BLaER1 treated with 17β-estradiol and CSF1 and Interleukin-3, amounts not matched to agents 10 nM and 100 nM (cell line): ENCODE measurements around the gene OTUB2.

ENCODE experiments used
- H3K27ac ChIP-seq, 11 experiments: shearing (Covaris generic); formaldehyde crosslinking; 2 replicates each; pipeline ENCODE4 v1.8.1; 2022
- H3K27me3 ChIP-seq, 11 experiments: shearing (Covaris generic); formaldehyde crosslinking; 2 replicates each; pipeline ENCODE4 v1.8.1; 2022
- H3K36me3 ChIP-seq, 11 experiments: shearing (Covaris generic); formaldehyde crosslinking; 2 replicates each; pipeline ENCODE4 v1.8.1; 2022
- H3K4me1 ChIP-seq, 10 experiments: shearing (Covaris generic); formaldehyde crosslinking; 2 replicates each; pipeline ENCODE4 v1.8.1; 2022
- H3K4me2 ChIP-seq, 11 experiments: shearing (Covaris generic); formaldehyde crosslinking; 2 replicates each; pipeline ENCODE4 v1.8.1; 2022
- H3K4me3 ChIP-seq, 10 experiments: shearing (Covaris generic); formaldehyde crosslinking; 2 replicates each; pipeline ENCODE4 v1.8.1; 2022
- H3K9ac ChIP-seq, 11 experiments: shearing (Covaris generic); formaldehyde crosslinking; 2 replicates each; pipeline ENCODE4 v1.8.1; 2022
- H3K9me3 ChIP-seq, 11 experiments: shearing (Covaris generic); formaldehyde crosslinking; replicated peaks in 1 of 11; 2 replicates each; pipeline ENCODE4 v1.8.1; 2022
- H4K20me1 ChIP-seq, 11 experiments: shearing (Covaris generic); formaldehyde crosslinking; 2 replicates each; pipeline ENCODE4 v1.8.1; 2022
- Cebpa-rat ChIP-seq, 11 experiments: shearing (Covaris generic); IDR thresholded peaks; 2 replicates each; pipeline ENCODE4 v1.8.1; 2022

Gene OTUB2

DNA sequence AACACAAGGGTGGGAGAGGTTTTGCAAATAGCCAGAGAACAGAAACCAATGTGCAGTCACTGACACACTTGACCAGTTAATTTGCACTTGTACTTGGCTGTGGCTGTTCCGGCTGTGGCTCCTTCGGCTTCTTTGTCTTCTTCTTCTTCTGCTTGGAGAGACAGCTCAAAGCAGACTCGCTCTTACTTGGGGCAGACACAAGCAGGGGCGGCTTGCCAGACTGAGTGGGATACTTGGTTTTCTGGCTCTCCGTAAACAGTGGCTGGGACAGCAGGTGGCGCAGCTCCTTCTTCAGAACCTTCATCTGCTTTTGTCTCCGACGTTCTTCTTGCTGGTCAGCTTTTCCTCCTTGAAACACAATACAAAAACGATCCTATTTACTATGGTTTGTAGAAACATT is 25.0 kb downstream of the OTUB2 start:
- Histone ChIP-seq H3K9ac (no peak overlapping the region), H3K27me3 (no peaks in the 10 kb centered on the region), H3K4me3 (no peak overlapping the region), H3K27ac (no peak overlapping the region), H3K4me2 (no peak overlapping the region), H3K4me1 (peaks cover 0 to 21% (median 7%) of the 10 kb centered on the region in 10 experiments; a peak in 17 of 20 replicates), H4K20me1 (peaks cover 19 to 91% (median 51%) of the 10 kb centered on the region in 11 experiments; a peak in 20 of 22 replicates), H3K36me3 (peaks cover 98 to 100% (median 100%) of the 10 kb centered on the region in 11 experiments), H3K9me3 (no peaks in the 10 kb centered on the region)
- TF ChIP-seq Cebpa-rat (IDR thresholded peaks at IDR 0.05): no peak

DNA sequence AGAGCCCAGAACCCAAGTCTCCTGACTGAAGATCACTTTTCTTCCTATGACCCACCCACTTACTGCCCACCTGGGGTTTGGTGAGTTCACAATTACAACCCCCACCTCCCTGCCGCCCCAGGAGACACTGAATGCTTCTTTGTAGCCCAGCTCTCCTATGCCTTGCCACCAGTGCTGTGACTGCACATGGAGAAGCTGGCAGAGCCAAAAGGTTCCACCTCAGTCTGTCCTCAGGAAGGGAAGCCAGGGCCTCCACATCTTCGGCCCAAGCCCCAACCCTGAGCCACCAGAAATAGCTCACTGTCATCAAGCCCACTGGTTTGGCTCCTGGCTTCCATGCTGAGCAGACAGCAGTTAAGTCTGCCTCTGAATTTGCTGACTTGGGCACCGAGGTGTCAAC is 25.6 kb downstream of the OTUB2 start:
- TF ChIP-seq Cebpa-rat (IDR thresholded peaks at IDR 0.05): no peak
- peaks cover under 1 to 28% (median 14%) of the 10 kb centered on the region in 10 experiments for H3K4me1 ChIP-seq
- peaks cover 97 to 100% (median 99%) of the 10 kb centered on the region in 11 experiments for H3K36me3 ChIP-seq

GRCh38 chr14:94052199-94052598 is 26.1 kb downstream of the OTUB2 start:
- no peaks in the 10 kb centered on the region for H3K9me3 ChIP-seq

More for the DNA sequence above, 25.6 kb downstream of the OTUB2 start:
- Histone ChIP-seq H3K9ac (no peak overlapping the region), H3K4me3 (no peak overlapping the region), H4K20me1 (peaks cover 25 to 92% (median 58%) of the 10 kb centered on the region in 11 experiments; a peak in 21 of 22 replicates), H3K9me3 (no peaks in the 10 kb centered on the region), H3K4me2 (no peak overlapping the region), H3K27me3 (no peaks in the 10 kb centered on the region), H3K27ac (no peak overlapping the region)

DNA sequence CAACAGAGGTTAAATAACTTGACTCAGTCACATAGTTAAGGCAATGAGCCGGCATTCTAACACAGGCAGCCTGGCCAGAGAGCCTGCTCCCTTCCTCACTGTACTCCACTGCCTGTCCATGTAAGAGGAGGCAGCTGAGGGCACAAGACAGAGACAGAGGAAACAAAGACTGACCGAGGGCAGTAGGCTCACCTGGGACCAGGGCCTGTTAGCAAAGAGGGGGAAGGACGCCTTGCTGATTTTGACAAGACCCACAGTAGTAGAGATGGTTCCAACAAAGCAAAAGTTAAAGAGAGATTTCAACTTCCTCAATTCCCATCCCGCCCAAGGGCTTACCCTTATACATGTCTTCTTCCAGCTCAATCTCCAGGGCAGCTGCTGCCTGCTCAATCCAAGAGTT is 26.5 kb downstream of the OTUB2 start:
- no peak overlapping the region; a peak in 1 of 22 replicates for H3K4me2 ChIP-seq
- no peaks in the 10 kb centered on the region for H3K27me3 ChIP-seq
- H3K9ac ChIP-seq: no peak overlapping the region
- TF ChIP-seq Cebpa-rat (IDR thresholded peaks at IDR 0.05): no peak
- 0 out of 22 replicates have a peak overlapping the region, but pooled peaks of 1 of the 11 experiments have one; percentile 19 for H3K27ac ChIP-seq
- H4K20me1 ChIP-seq: peaks cover 33 to 92% (median 64%) of the 10 kb centered on the region in 11 experiments; a peak in 21 of 22 replicates
- no peak overlapping the region for H3K4me3 ChIP-seq
- peaks cover 9 to 37% (median 22%) of the 10 kb centered on the region in 10 experiments for H3K4me1 ChIP-seq
- H3K36me3 ChIP-seq: peaks cover 96 to 100% (median 98%) of the 10 kb centered on the region in 11 experiments
- no peaks in the 10 kb centered on the region for H3K9me3 ChIP-seq

More at GRCh38 chr14:94052199-94052598, 26.1 kb downstream of the OTUB2 start:
- H3K4me1 ChIP-seq: peaks cover 5 to 32% (median 18%) of the 10 kb centered on the region in 10 experiments
- no peak overlapping the region for H3K9ac ChIP-seq
- H4K20me1 ChIP-seq: peaks cover 29 to 92% (median 62%) of the 10 kb centered on the region in 11 experiments; a peak in 21 of 22 replicates
- no peak for TF ChIP-seq Cebpa-rat (IDR thresholded peaks at IDR 0.05)
- H3K36me3 ChIP-seq: peaks cover 96 to 100% (median 98%) of the 10 kb centered on the region in 11 experiments
- H3K4me3 ChIP-seq: no peak overlapping the region
- no peak overlapping the region; a peak in 1 of 22 replicates for H3K4me2 ChIP-seq
- H3K27ac ChIP-seq: 0 out of 22 replicates have a peak overlapping the region, but pooled peaks of 1 of the 11 experiments have one; percentile 19
- no peaks in the 10 kb centered on the region for H3K27me3 ChIP-seq

DNA sequence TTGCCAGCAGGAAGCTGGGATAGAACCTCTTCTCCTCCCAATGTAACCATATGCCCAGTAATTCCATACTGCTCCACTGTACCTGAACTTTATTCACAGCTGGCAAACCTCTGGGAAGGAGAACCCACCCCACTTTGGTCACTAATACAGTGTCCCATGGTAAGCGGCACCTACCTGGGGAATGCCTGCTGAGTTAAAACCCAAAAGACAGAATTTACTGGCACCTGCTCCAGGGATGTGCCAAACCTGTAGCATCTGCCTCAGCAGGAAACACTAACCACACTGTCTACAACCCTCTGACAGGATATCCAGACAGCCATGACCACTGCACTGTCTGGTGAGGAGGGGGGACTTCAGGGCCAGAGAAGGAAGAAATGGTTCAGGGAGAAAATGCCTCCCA is 28.3 kb downstream of the OTUB2 start:
- no peak overlapping the region for H3K9ac ChIP-seq
- H3K4me3 ChIP-seq: no peak overlapping the region
- H4K20me1 ChIP-seq: peaks cover 46 to 93% (median 71%) of the 10 kb centered on the region in 11 experiments; a peak in 21 of 22 replicates
- H3K4me1 ChIP-seq: peaks cover 23 to 53% (median 35%) of the 10 kb centered on the region in 10 experiments
- H3K27ac ChIP-seq: no peak overlapping the region
- peaks cover 95 to 100% (median 98%) of the 10 kb centered on the region in 11 experiments for H3K36me3 ChIP-seq
- H3K27me3 ChIP-seq: no peaks in the 10 kb centered on the region
- no peak for TF ChIP-seq Cebpa-rat (IDR thresholded peaks at IDR 0.05)
- no peak overlapping the region for H3K4me2 ChIP-seq
- H3K9me3 ChIP-seq: no peaks in the 10 kb centered on the region

DNA sequence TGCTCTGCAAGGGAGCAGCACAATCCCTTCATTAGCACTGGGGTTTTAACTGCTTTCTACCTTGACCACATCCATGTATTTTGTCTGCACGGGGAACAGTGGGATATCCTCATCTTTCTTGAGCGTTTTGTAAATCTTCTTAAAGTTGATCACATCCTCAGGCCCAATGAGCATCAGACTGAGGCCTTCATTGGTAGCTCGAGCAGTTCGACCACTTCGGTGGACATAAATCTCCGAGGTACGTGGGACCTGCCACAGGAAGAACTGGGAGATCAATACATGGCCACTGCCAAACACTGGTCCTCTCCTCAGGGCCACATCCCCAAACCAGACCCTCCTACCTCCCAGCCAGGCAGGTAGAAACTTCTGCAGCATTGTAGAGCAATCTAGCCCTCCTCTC is 28.8 kb downstream of the OTUB2 start:
- Histone ChIP-seq H3K9me3 (no peaks in the 10 kb centered on the region), H3K27ac (peak overlapping the region in 1 of 11 experiments; percentile 17; a peak in 1 of 22 replicates), H3K4me3 (no peak overlapping the region), H3K4me1 (peaks cover 23 to 53% (median 35%) of the 10 kb centered on the region in 10 experiments), H3K9ac (no peak overlapping the region), H3K27me3 (no peaks in the 10 kb centered on the region), H4K20me1 (peaks cover 49 to 93% (median 70%) of the 10 kb centered on the region in 11 experiments; a peak in 21 of 22 replicates), H3K36me3 (peaks cover 95 to 100% (median 98%) of the 10 kb centered on the region in 11 experiments), H3K4me2 (no peak overlapping the region)
- TF ChIP-seq Cebpa-rat (IDR thresholded peaks at IDR 0.05): no peak

DNA sequence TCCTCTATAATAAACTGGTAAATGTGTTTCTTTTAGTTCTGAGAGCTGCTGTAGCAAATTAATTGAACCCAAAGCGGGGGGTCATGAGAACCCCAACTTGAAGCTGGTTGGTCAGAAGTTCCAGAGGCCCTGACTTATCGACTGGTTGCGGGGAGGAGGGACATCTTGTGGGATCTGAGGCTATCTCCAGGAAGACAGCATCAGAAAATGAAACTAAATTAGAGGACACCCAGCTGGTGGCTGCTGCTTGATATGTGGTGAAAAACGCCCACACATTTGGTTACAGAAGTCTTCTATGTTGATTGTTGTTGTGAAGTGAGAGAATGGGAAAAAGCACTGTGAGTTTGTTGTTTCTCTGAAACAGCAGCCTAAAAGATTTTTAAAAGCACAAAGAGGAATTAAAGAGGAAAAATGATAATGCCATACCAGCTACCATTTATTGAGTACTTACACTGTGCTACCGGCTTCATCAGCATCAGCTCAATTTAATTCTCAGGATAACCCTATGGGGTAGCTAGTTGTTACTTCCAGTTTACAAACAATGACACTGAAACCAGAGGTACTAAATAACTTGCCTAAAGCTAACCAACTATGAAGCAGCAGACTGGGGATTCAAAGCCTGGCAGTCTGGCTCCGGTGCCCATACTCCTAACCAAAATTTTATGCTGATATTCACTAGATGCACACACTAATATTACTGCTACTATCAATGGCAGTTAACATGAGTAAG is 30.6 kb downstream of the OTUB2 start:
- Histone ChIP-seq H3K27me3 (no peaks in the 10 kb centered on the region), H4K20me1 (peaks cover 61 to 96% (median 80%) of the 10 kb centered on the region in 11 experiments; a peak in 21 of 22 replicates), H3K36me3 (peaks cover 95 to 100% (median 98%) of the 10 kb centered on the region in 11 experiments), H3K27ac (peak overlapping the region in 10 of 11 experiments; percentile 11 to 67 (median 50); a peak in 17 of 22 replicates), H3K4me3 (no peak overlapping the region), H3K9ac (peak overlapping the region in 9 of 11 experiments; percentile 7 to 45 (median 24); a peak in 11 of 22 replicates), H3K4me1 (peaks cover 23 to 51% (median 35%) of the 10 kb centered on the region in 10 experiments), H3K9me3 (no peaks in the 10 kb centered on the region), H3K4me2 (peak overlapping the region; percentile 30 to 76 (median 62))
- TF ChIP-seq Cebpa-rat (IDR thresholded peaks at IDR 0.05): no peak

- Histone ChIP-seq H3K4me1 (peaks cover 23 to 50% (median 40%) of the 10 kb centered on the region in 10 experiments), H3K9me3 (no peaks in the 10 kb centered on the region), H3K36me3 (peaks cover 91 to 99% (median 97%) of the 10 kb centered on the region in 11 experiments), H3K4me3 (no peak overlapping the region), H3K9ac (no peak overlapping the region), H3K4me2 (peak overlapping the region; percentile 5 to 76 (median 62); a peak in 17 of 22 replicates), H3K27me3 (no peaks in the 10 kb centered on the region), H3K27ac (peak overlapping the region in 1 of 11 experiments; percentile 63; a peak in 1 of 22 replicates), H4K20me1 (peaks cover 66 to 96% (median 87%) of the 10 kb centered on the region in 11 experiments; a peak in 21 of 22 replicates)
- no peak for TF ChIP-seq Cebpa-rat (IDR thresholded peaks at IDR 0.05)
These were observed 32.1 kb downstream of the OTUB2 start for GRCh38 chr14:94058128-94058673.
